Measurements from ENCODE around the gene COX7C.
"Not testable (repeated sequence)": the region's sequence is repeated elsewhere in the genome, so short reads cannot be mapped to it uniquely, and the experiment has no call there.

COX7C gene, protein sequence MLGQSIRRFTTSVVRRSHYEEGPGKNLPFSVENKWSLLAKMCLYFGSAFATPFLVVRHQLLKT

DNA sequence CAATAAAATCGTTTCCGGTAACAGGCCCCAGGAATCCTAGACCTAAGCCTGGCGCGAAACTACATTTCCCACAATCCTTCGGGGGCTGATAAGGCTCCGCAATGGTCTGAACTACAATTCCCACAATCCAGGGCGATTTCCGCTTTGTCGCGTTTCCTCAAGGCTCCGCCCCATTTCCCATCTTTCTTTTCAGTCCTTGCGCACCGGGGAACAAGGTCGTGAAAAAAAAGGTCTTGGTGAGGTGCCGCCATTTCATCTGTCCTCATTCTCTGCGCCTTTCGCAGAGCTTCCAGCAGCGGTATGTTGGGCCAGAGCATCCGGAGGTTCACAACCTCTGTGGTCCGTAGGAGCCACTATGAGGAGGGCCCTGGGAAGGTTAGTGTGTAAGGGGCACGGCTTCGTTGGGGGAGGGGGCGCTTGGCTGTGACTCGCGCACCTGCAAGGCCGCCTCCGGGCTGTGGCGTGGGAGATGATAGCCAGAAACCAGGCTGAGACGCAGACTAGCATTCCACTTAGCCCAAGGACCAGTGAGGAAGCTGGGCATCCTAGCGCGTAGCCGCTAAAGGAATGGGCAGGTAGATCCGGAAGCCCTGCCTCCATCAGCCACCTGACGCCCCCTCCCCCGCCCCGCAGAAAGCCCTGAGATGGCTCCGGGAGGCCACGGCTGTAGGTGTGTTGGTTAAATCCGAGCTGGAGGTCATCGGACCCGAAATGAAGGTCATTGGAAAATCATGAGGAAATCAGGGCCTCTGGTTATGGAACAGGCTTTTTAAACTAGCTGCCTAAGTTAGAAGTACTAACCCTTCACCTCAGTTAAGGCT, at the start of gene COX7C:
Gene COX7C, plus strand, starts transcription at position 186 of the 821 bp plus-strand sequence. Its CDS starts 115 bp downstream, at position 301.
- ATAC-seq = peak; percentile 100
- TF ChIP-seq, protein P1, sequence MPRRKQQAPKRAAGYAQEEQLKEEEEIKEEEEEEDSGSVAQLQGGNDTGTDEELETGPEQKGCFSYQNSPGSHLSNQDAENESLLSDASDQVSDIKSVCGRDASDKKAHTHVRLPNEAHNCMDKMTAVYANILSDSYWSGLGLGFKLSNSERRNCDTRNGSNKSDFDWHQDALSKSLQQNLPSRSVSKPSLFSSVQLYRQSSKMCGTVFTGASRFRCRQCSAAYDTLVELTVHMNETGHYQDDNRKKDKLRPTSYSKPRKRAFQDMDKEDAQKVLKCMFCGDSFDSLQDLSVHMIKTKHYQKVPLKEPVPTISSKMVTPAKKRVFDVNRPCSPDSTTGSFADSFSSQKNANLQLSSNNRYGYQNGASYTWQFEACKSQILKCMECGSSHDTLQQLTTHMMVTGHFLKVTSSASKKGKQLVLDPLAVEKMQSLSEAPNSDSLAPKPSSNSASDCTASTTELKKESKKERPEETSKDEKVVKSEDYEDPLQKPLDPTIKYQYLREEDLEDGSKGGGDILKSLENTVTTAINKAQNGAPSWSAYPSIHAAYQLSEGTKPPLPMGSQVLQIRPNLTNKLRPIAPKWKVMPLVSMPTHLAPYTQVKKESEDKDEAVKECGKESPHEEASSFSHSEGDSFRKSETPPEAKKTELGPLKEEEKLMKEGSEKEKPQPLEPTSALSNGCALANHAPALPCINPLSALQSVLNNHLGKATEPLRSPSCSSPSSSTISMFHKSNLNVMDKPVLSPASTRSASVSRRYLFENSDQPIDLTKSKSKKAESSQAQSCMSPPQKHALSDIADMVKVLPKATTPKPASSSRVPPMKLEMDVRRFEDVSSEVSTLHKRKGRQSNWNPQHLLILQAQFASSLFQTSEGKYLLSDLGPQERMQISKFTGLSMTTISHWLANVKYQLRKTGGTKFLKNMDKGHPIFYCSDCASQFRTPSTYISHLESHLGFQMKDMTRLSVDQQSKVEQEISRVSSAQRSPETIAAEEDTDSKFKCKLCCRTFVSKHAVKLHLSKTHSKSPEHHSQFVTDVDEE (CRISPR knock-in tag; IDR thresholded peaks at IDR 0.05) = peak; percentile 27; the same call in 1 of the 2 replicates
- TF ChIP-seq PPARA (CRISPR knock-in tag; IDR thresholded peaks at IDR 0.05; ENCODE audit: borderline replicate concordance) (no peak), CSDC2 (CRISPR knock-in tag; IDR thresholded peaks at IDR 0.05) (no peak)
- TF ChIP-seq, protein P2, sequence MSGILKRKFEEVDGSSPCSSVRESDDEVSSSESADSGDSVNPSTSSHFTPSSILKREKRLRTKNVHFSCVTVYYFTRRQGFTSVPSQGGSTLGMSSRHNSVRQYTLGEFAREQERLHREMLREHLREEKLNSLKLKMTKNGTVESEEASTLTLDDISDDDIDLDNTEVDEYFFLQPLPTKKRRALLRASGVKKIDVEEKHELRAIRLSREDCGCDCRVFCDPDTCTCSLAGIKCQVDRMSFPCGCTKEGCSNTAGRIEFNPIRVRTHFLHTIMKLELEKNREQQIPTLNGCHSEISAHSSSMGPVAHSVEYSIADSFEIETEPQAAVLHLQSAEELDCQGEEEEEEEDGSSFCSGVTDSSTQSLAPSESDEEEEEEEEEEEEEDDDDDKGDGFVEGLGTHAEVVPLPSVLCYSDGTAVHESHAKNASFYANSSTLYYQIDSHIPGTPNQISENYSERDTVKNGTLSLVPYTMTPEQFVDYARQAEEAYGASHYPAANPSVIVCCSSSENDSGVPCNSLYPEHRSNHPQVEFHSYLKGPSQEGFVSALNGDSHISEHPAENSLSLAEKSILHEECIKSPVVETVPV (CRISPR knock-in tag; IDR thresholded peaks at IDR 0.05) = no peak

DNA sequence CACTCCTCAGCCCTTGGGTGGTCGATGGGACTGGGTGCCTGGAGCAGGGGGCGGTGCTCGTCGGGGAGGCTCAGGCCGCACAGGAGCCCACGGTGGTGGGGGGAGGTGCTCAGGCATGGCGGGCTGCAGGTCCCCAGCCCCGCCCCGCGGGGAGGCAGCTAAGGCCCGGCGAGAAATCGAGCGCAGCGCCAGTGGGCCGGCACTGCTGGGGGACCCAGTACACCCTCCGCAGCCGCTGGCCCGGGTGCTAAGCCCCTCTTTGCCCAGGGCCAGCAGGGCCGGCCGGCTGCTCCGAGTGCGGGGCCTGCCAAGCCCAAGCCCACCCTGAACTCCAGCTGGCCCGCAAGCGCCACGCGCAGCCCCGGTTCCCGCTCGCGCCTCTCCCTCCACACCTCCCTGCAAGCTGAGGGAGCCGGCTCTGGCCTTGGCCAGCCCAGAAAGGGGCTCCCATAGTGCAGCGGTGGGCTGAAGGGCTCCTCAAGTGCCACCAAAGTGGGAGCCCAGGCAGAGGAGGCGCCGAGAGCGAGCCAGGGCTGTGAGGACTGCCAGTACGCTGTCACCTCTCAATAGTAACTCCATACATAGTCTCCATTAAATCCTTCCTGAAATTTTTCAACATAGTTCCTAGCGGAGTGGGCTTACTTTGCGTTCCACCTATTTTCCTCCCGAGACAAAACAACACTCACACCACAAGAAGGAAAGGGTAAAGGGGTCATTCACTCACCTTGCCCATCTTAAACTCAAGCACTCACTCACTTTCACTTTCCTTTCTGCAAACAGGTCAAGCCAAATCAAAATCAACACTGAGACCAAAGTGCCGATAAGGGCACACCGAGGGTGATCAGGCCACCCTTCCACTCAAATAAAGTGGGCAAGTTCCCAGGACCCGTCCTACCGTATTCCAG, 48.0 kb upstream of the COX7C start:
- ATAC-seq = peak; percentile 62

DNA sequence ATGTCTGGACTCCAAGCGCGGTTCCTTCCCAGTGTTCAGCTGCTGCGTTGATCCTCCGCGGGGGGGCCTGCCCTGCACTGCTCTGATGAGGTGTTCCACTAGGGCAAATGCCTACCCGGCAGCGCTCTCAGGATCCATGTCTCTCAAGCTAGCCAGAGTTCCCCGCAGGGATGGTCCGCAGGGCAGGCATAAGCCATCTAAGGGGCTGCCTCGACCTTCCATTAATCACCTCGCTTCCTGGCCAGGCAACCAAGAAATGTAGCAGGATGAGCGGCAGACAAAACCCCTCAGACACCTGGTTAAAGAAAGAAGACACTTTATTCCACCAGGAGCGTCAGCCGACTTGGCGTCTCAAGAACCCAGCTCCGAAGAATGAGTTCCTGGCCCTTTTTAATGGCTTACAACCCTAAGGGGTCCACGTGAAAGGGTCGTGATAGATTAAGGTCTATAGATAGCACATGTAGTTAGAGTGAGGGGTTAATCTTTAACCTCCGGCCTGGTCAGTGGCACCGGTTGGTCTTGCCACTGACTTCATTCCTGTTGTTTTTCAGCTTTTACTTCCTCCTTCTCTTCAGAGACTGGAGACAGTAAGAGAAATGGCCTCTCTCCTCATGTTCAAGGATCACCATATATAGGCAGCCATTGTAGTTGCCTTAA, 47.2 kb upstream of the COX7C start:
- TF ChIP-seq ARNTL (CRISPR knock-in tag; IDR thresholded peaks at IDR 0.05; ENCODE audit: borderline replicate concordance, low read depth) (no peak), ZFP30 (CRISPR knock-in tag; IDR thresholded peaks at IDR 0.05) (no peak), SNAI2 (CRISPR knock-in tag; IDR thresholded peaks at IDR 0.05) (no peak), CSDC2 (CRISPR knock-in tag; IDR thresholded peaks at IDR 0.05) (no peak), ZNF565 (CRISPR knock-in tag; conservative IDR thresholded peaks at IDR 0.05; ENCODE audit: low read depth) (no peak), GLIS3 (CRISPR knock-in tag; IDR thresholded peaks at IDR 0.05) (no peak), ZNF8 (CRISPR knock-in tag; IDR thresholded peaks at IDR 0.05) (no peak), OSR1 (CRISPR knock-in tag; IDR thresholded peaks at IDR 0.05) (no peak), BACH2 (CRISPR knock-in tag; IDR thresholded peaks at IDR 0.05; ENCODE audit: borderline replicate concordance) (no peak), TCF4 (CRISPR knock-in tag; IDR thresholded peaks at IDR 0.05; ENCODE audit: borderline replicate concordance) (no peak), ISL1 (CRISPR knock-in tag; IDR thresholded peaks at IDR 0.05) (no peak)
- TF ChIP-seq, protein P3, sequence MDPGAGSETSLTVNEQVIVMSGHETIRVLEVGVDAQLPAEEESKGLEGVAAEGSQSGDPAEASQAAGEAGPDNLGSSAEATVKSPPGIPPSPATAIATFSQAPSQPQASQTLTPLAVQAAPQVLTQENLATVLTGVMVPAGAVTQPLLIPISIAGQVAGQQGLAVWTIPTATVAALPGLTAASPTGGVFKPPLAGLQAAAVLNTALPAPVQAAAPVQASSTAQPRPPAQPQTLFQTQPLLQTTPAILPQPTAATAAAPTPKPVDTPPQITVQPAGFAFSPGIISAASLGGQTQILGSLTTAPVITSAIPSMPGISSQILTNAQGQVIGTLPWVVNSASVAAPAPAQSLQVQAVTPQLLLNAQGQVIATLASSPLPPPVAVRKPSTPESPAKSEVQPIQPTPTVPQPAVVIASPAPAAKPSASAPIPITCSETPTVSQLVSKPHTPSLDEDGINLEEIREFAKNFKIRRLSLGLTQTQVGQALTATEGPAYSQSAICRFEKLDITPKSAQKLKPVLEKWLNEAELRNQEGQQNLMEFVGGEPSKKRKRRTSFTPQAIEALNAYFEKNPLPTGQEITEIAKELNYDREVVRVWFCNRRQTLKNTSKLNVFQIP (CRISPR knock-in tag; IDR thresholded peaks at IDR 0.05; ENCODE audit: borderline replicate concordance, low read depth) = no peak
- TF ChIP-seq, protein P1 (CRISPR knock-in tag; IDR thresholded peaks at IDR 0.05) = no peak
- TF ChIP-seq, protein P2 (CRISPR knock-in tag; IDR thresholded peaks at IDR 0.05) = no peak
- peak; percentile 95 for ATAC-seq

DNA sequence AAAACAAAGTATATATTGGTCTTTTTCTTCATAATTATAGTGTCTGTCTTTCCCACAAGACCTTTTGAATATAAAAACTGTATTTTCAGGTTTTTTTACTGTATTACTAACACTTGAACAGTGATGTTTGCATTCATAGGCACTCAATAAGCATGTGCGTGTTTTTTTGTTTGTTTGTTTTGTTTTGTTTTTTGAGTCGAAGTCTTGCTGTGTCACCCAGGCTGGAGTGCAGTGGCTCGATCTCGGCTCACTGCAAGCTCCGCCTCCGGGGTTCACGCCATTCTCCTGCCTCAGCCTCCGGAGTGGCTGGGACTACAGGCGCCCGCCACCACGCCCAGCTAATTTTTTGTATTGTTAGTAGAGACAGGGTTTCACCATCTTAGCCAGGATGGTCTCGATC, 46.6 kb upstream of the COX7C start:
- ATAC-seq = not testable (repeated sequence)

All from SK-N-SH treated with all-trans-retinoic acid at 6 μM for 48 hours (cell line).